HepG2 (cell line): ENCODE data around the gene C1QL2.

ENCODE experiments used
- HHEX ChIP-seq: IDR thresholded peaks from 2 replicates; pipeline ENCODE4 v1.6.1; 2016; ENCODE audit warnings: control low read depth
- KDM1A ChIP-seq: IDR thresholded peaks from 2 replicates; pipeline ENCODE4 v1.6.1; 2016; ENCODE audit warnings: missing compliant biosample characterization
- MAZ ChIP-seq, 2 experiments: sonication (generic) in 1 of 2; formaldehyde crosslinking in 1 of 2; IDR thresholded peaks; 2 replicates each; pipeline versions ENCODE4 v1.5.0 to v1.6.1; 2012 to 2020; ENCODE audit warnings: low read depth in 2 of 2, mild to moderate bottlenecking in 2 of 2, borderline replicate concordance in 1 of 2, improper control_type of control experiment in 1 of 2, low read length in 1 of 2, missing genetic modification reagents in 1 of 2, moderate library complexity in 1 of 2
- TF ChIP-seq, protein P1 (sequence below): sonication (generic); formaldehyde crosslinking; IDR thresholded peaks from 2 replicates; pipeline ENCODE4 v1.4.0; 2020; ENCODE audit warnings: missing genetic modification reagents, borderline replicate concordance
- TF ChIP-seq, protein P2 (sequence below): sonication (generic); formaldehyde crosslinking; IDR thresholded peaks from 2 replicates; pipeline ENCODE4 v1.4.0; 2020; ENCODE audit warnings: missing genetic modification reagents

DNA sequence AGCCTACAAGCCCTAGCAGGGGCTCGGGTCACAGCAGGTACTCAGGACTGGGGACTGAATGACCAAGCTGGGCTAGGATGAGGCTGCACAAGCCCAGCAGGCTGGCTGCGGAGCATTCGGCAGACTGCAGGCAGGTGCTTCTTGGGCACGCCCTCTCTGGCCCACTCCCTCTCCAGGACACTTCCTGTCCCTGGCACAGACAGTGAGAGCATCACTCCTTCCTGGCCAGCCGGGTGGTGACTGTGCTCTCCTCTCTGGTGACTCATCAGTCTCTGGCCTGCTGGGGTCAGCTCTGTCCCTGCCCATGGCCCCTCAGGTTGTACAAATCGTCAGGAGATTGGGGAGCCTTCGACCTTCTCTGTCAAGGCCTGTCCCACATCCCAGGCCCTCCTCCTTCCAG lies 22.5 kb downstream of the C1QL2 start:
- TF ChIP-seq, protein P1, sequence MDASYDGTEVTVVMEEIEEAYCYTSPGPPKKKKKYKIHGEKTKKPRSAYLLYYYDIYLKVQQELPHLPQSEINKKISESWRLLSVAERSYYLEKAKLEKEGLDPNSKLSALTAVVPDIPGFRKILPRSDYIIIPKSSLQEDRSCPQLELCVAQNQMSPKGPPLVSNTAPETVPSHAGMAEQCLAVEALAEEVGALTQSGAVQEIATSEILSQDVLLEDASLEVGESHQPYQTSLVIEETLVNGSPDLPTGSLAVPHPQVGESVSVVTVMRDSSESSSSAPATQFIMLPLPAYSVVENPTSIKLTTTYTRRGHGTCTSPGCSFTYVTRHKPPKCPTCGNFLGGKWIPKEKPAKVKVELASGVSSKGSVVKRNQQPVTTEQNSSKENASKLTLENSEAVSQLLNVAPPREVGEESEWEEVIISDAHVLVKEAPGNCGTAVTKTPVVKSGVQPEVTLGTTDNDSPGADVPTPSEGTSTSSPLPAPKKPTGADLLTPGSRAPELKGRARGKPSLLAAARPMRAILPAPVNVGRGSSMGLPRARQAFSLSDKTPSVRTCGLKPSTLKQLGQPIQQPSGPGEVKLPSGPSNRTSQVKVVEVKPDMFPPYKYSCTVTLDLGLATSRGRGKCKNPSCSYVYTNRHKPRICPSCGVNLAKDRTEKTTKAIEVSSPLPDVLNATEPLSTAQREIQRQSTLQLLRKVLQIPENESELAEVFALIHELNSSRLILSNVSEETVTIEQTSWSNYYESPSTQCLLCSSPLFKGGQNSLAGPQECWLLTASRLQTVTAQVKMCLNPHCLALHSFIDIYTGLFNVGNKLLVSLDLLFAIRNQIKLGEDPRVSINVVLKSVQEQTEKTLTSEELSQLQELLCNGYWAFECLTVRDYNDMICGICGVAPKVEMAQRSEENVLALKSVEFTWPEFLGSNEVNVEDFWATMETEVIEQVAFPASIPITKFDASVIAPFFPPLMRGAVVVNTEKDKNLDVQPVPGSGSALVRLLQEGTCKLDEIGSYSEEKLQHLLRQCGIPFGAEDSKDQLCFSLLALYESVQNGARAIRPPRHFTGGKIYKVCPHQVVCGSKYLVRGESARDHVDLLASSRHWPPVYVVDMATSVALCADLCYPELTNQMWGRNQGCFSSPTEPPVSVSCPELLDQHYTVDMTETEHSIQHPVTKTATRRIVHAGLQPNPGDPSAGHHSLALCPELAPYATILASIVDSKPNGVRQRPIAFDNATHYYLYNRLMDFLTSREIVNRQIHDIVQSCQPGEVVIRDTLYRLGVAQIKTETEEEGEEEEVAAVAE (CRISPR knock-in tag), result no peak
- TF ChIP-seq MAZ (IDR thresholded peaks at IDR 0.05; ENCODE audit: borderline replicate concordance, low read depth, low read length) (no peak), MAZ (CRISPR knock-in tag; IDR thresholded peaks at IDR 0.05; ENCODE audit: low read depth) (no peak), KDM1A (CRISPR knock-in tag) (no peak), HHEX (CRISPR knock-in tag) (no peak)
- TF ChIP-seq, protein P2, sequence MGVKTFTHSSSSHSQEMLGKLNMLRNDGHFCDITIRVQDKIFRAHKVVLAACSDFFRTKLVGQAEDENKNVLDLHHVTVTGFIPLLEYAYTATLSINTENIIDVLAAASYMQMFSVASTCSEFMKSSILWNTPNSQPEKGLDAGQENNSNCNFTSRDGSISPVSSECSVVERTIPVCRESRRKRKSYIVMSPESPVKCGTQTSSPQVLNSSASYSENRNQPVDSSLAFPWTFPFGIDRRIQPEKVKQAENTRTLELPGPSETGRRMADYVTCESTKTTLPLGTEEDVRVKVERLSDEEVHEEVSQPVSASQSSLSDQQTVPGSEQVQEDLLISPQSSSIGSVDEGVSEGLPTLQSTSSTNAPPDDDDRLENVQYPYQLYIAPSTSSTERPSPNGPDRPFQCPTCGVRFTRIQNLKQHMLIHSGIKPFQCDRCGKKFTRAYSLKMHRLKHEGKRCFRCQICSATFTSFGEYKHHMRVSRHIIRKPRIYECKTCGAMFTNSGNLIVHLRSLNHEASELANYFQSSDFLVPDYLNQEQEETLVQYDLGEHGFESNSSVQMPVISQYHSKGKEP (CRISPR knock-in tag), result no peak
